GM10847 (cell line): ENCODE results near the gene VMO1.

Experiments used
- POLR2A ChIP-seq: IDR thresholded peaks from 2 replicates; pipeline ENCODE4 v1.6.1; 2011; ENCODE audit not compliant: insufficient read length; ENCODE audit errors: extremely low read depth

VMO1 gene

DNA sequence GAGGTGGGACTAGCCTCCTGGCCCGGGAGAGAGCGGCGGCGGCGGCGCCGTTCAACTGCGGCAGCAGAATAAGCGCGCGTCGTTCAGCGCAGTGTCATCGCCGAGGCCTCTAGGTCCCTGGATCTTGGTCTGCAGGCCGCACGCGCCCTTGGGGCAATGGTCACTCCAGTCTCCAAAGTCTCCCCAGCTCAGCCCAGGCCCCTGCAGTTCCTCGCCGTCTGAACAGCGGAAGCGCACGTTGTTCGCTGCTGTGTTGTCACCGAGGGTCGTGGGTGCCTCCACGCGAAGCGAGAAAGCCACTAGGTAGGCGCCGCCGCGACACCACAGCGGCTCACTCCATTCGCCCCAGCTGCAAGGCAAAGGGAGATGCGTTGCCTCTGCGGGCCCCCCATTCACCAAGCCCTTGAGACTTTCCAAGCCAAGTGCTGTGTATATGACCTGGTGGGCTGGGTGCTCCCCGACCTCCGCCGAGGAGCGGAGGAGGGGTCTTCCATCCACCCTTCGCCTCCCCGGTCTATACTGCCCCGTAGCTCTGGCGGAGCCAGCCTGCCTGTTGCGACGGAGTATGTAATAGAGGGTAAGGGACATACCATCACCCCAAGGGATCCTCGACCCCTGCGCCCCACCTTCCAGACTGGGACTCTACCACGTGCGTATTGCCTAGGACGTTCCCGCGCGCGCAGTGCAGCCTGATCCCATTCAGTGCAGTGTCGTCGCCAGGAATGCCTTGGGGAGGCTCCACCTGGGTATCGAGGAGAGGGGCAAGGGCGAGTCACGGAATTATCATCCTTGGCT lies 656 bp downstream of the VMO1 start:
- no peak for TF ChIP-seq POLR2A

GRCh38 chr17:4782652-4783051 lies 3.5 kb downstream of the VMO1 start:
- no peak for TF ChIP-seq POLR2A

DNA sequence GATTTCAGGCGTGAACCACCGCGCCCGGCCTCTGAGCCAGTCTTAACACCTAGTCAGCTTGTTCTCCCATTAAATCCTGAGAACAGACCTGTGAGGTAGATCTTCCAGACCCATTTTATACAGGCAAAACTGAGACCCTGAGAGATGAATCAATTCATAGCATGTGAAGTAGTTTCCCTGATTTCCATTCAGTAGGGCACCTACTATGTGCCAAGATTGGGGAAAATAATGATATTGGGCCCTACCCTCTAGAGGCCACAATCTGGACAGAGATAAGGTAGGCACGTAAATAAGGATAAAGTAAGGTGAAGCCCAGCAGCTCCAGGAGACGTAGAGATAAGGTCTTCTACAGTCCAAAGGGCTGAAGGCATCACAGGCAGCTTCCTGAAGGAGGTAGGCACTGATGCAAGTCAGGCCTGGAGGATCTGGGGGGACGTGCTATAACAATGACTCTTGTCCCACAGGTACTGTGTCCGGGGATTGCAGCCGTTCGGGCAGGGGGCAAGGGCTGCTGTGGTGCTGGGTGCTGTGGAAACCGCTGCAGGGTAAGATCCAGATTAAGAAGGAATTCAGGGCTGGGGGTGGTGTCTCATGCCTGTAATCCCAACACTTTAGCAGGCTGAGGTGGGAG lies 5.7 kb downstream of the VMO1 start:
- TF ChIP-seq POLR2A = no peak

DNA sequence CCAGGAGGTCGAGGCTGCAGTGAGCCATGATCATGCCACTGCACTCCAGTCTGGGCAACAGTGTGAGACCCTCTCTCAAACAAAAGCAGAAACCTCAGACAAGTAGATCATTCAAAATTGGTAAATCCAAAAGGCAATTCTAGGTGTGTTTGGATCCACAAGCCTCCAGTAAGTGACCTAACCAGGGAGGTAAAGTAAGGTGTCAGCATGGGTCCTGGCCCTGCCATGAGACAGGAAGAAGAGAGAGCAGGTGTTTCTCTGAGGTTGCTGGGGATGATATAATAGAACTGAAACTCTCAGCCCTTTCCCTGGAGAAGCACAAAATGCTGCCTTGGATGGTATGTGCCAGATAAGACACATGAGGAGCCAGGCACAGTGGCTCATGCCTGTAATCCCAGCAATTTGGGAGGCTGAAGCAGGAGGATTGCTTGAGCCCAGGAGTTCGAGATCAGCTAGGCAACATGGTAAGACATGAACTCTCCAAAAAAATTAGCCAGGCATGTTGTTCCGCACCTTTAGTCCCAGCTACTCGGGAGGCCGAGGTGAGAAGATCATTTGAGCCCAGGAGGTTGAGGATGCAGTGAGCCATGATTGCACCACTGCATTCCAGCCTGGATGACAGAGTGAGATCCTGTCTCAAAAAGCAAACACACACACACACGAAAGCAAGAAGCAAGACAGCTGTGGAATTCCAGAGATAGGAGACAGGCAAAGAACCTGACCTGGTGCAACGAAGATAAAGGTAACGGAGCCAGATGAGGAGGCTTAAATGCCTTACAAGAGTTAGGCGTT lies 8.0 kb downstream of the VMO1 start:
- TF ChIP-seq POLR2A = no peak

GRCh38 chr17:4772235-4772613 lies 13.9 kb downstream of the VMO1 start:
- TF ChIP-seq POLR2A = no peak

DNA sequence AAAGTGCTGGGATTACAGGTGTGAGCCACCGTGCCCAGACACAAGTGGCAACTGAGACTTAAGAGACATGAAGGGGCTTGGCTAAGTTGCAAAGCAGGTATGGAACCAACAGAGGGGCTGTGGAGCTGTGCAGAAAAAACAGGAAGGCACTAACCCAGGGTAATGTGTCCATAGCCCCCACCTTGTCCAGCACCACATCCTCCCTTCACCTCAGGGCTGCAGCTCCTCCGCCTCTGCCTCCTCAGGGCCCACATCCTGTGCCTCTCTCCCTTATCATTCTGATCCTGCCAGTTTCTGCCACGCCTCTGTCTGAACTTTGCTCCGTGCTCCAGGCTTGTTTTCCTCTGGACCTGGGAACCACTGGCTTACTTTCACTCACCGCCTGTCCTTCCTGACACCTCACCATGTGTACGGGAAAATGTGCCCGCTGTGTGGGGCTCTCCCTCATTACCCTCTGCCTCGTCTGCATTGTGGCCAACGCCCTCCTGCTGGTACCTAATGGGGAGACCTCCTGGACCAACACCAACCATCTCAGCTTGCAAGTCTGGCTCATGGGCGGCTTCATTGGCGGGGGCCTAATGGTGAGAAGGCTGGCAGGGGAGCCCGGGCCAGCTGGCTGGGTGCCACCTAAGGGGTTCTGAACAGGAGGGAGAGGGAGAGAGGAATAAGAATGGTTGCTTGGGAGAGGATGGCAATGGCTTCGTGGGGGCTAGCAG lies 14.5 kb downstream of the VMO1 start, which contains the start of gene TM4SF5:
TSS of gene TM4SF5 (plus strand) at position 368 of the 716 bp plus-strand sequence. CDS start at position 405, 37 bp downstream.
- no peak for TF ChIP-seq POLR2A

DNA sequence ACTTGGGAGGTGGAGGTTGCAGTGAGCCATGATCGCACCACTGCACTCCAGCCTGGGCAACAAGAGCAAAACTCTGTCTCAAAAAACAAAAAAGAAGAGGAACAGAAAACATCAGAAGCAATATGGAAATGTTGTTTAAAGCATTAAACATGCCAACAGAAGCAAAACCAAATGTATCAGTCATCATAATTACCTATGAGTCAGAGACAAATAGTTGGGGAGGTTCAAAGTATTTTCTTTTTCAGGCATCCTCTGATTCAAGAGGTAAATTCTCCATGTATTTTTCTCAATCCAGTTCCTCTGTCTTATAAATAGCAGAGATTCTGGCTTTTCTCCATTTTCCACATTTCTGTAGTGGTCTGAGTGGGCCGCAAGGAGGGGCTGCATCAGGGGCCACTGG lies 16.5 kb downstream of the VMO1 start:
- TF ChIP-seq POLR2A = no peak

- TF ChIP-seq POLR2A = no peak
Observed at GRCh38 chr17:4768298-4768697, 17.9 kb downstream of the VMO1 start.

DNA sequence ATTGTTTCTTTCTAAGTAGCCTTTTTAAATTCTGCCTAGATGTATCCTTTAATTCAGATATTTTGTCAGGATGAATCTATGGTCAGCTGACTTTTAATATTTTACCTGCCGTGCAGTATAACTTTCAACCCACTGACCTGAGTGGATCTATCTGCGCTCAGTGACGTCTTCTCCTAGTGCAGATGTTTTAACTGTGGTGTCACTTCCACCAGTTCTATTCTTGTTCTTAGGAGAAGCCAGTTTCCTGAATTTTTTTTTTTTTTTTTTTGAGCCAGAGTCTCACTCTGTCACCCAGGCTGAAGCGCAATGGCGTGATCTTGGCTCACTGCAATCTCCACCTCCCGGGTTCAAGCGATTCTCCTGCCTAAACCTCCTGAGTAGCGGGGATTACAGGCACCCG lies 19.4 kb downstream of the VMO1 start:
- TF ChIP-seq POLR2A = no peak

GRCh38 chr17:4766201-4766600 lies 20.0 kb downstream of the VMO1 start:
- no peak for TF ChIP-seq POLR2A

GRCh38 chr17:4764595-4764994 lies 21.6 kb downstream of the VMO1 start:
- TF ChIP-seq POLR2A = no peak

- no peak for TF ChIP-seq POLR2A
Observed at GRCh38 chr17:4759776-4760236, 26.4 kb downstream of the VMO1 start.

GRCh38 chr17:4753392-4753791 lies 32.8 kb downstream of the VMO1 start:
- no peak for TF ChIP-seq POLR2A

- TF ChIP-seq POLR2A = no peak
Observed at GRCh38 chr17:4751932-4752331, 34.2 kb downstream of the VMO1 start.

GRCh38 chr17:4750606-4751005 lies 35.6 kb downstream of the VMO1 start:
- no peak for TF ChIP-seq POLR2A
